Measurements from ENCODE around the gene ZCCHC24.

The ZCCHC24 gene

GRCh38 chr10:79360499-79361342, 84.7 kb downstream of the ZCCHC24 start:
- DNase-seq (ENCODE audit: low spot score) = no peak

DNA sequence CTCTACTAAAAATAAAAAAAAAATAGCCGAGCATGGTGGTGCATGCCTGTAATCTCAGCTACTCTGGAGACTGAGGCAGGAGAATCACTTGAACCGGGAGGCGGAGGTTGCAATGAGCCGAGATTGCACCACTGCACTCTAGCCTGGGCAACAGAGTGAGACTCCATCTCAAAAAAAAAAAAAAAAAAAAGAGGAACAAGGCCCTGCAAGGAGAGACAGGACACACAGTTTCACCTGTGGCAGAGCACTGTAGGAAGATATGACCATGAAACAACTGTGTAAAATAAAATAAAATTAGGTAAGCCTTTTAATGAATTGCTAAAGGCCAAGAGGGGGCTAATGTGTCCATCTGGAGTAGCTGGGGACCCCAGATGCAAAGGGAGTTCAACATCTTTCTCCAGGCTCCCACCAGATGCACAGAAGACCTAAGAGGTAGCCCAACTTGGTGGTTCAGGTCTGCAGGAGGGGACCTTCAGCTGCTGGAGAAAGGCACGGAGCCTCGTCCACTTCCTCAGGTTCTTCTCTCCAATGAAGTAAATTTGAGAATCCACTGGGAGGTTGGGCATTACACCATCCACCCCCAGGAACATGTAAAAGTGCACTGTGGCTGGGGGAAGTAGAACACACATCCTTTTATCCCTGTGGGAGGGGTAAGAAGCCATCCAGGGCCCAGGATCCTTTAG, 85.5 kb downstream of the ZCCHC24 start:
- DNase-seq (ENCODE audit: low spot score) = no peak

DNA sequence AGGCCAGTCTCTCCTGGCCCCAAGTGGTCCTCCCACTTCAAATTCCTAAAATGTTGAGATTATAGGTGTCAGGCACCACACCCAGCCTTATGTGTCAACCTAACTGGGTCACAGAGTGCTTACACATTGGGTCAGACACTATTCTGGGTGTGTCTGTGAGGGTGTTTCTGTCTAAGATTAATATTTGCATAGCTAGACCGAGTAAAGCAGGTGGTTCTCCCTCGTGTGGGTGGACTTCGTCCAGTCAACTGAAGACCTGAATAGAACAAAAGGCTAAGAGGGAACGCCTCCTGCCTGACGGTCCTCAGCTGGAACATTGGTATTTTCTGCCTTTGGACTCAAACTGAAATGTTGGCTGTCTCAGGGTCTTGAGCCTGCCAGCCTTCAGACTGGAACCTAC, 86.6 kb downstream of the ZCCHC24 start:
- no peak for DNase-seq (ENCODE audit: low spot score)

- DNase-seq (ENCODE audit: low spot score) = no peak
Observed at GRCh38 chr10:79357180-79357579, 88.2 kb downstream of the ZCCHC24 start.

- no peak for DNase-seq (ENCODE audit: low spot score)
Observed at GRCh38 chr10:79356104-79356503, 89.3 kb downstream of the ZCCHC24 start.

DNA sequence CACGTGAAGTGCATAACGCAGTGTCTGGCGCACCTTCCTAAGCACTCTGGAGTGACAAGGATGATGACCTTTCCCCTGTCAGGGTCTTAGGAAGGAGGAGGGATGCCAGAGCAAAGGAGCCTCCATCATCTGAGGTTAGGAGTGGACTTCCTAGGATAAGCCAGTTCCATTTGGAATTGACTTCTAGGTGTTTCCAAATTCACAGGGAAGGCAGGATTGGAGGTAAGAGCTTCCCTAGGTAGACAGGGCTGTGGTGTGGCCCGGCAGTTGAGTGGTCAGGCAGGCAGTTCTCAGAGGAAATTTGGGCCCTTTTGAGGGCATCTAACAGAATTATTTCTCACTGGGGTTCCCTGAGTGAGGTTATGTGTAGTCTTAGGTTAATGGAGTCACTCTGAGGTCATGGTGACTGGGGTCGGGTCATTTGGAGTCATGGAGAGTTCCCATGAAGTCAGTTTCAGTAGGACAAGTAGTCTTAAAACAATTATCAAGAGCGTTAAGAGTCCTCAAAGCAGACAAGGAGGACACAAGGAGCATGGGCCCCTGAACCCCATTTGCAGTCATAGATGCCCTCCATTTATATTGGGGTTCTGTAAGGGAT, 89.9 kb downstream of the ZCCHC24 start:
- DNase-seq (ENCODE audit: low spot score) = no peak

DNA sequence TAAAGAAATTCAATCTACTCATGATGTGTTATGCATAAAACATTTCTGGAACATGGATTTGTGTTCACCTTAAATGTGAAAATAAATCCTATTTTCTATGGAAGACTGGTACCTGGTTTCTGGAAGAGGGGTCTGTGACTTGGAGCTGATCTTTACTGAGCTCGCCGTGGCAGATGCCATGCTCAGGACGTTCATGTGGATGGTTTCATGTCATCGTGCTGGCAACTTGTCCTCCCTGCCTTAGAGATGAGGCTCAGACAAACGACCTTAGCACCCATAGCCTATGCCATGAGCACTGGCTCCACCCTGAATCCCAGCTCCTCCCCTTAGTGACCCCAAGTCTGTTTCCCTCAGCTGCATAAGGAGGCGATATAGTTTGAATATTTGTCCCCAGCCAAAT, 90.8 kb downstream of the ZCCHC24 start:
- DNase-seq (ENCODE audit: low spot score) = no peak

- DNase-seq (ENCODE audit: low spot score) = no peak
Observed at GRCh38 chr10:79354141-79354540, 91.3 kb downstream of the ZCCHC24 start.

DNA sequence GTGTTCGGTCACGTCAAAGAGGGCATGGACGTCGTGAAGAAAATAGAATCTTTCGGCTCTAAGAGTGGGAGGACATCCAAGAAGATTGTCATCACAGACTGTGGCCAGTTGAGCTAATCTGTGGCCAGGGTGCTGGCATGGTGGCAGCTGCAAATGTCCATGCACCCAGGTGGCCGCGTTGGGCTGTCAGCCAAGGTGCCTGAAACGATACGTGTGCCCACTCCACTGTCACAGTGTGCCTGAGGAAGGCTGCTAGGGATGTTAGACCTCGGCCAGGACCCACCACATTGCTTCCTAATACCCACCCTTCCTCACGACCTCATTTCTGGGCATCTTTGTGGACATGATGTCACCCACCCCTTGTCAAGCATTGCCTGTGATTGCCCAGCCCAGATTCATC, 91.7 kb downstream of the ZCCHC24 start:
- DNase-seq (ENCODE audit: low spot score) = no peak

- DNase-seq (ENCODE audit: low spot score) = no peak
Observed at GRCh38 chr10:79353000-79353406, 92.4 kb downstream of the ZCCHC24 start.

DNA sequence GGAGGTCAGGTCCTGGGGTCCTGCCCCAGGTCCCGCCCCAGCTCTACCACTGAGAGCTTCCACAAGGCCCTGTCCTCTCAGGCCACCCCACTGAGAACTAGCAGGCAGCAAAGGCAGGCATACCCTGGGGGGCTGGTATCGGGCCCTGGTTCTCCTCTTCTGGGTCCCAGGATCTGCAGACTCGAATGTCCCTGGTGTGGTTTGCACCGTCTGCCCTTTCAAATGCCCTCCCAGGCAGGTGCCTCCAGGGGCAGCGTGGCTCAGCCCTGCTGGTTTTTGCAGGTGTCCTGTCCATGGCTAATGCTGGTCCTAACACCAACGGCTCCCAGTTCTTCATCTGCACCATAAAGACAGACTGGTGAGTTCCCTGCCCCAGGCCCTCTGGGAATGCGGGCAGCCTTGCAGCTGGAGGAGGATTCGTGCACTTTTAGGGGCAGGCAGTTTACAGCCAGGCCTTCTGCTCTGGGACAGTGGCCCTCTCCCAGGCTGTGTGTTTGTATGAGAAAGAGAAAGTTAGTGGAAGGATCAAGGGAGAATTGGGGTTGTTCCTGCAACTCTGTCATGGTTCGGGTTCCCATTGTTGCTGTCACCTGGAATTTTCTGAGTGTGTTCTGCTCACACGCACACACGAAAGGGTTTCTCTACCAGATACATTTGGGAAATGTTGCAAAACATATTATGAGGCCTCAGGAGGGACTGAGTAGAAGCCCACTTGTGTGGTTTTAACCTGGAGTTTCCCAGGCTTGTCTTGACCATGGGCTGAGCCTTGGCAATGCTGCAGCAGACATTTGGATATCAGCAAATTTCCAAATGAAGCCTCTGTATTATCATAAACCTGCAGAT, 93.2 kb downstream of the ZCCHC24 start:
- DNase-seq (ENCODE audit: low spot score) = no peak

- no peak for DNase-seq (ENCODE audit: low spot score)
Observed at GRCh38 chr10:79351332-79351731, 94.1 kb downstream of the ZCCHC24 start.

GRCh38 chr10:79350407-79351154, 94.8 kb downstream of the ZCCHC24 start:
- no peak for DNase-seq (ENCODE audit: low spot score)

- DNase-seq (ENCODE audit: low spot score) = no peak
Observed at GRCh38 chr10:79349766-79350406, 95.5 kb downstream of the ZCCHC24 start.

DNA sequence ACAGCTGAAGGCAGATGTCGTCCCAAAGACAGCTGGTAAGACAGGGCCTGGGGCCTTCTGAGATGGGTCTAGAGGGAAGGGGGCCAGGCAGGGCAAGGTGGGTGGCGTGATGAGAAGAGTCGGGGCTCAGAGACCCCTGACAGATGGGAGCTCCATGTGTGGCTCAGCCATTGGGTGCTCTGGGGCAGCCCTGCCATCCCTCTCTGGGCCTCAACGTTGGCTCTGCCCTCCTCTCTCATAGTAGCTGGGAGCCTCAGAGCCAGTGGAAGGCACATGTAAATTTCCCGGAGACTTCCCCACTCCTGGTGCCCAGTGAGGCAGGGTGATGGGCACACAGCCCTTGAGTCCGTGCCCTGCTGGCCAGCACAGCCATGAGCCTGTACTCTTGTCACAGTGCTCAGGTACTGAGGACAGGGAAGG, 96.3 kb downstream of the ZCCHC24 start:
- DNase-seq (ENCODE audit: low spot score) = no peak

DNA sequence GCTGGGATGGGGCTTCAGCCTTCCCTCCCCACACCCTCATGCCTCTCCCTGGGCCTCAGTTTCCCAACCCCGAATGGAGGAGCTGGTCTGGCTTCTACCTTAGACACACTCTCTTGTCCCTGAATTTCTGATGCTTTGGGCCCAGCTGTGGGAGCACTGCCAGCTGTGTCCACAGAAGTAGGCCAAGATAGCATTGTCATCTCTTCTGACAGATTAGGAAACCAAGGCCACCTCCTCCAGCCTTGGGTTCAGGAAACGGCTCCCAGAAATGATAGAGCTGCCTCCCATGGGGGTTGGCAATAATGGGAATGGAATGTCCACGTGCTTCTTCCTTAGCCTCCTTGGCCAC, 96.8 kb downstream of the ZCCHC24 start:
- DNase-seq (ENCODE audit: low spot score) = no peak

- no peak for DNase-seq (ENCODE audit: low spot score)
Observed at GRCh38 chr10:79347894-79348639, 97.4 kb downstream of the ZCCHC24 start.

GRCh38 chr10:79347226-79347893, 98.1 kb downstream of the ZCCHC24 start, which contains the start of gene PPIF:
Gene PPIF (plus strand): TSS chr10:79347469. CDS start chr10:79347549, 80 bp downstream.
- peak; percentile 70 for DNase-seq (ENCODE audit: low spot score)

GRCh38 chr10:79346388-79347225, 98.8 kb downstream of the ZCCHC24 start:
- no peak for DNase-seq (ENCODE audit: low spot score)

Data from COLO829 (cell line).